ENCODE measurements around the gene FBXO2.
A peak's percentile ranks its signal among the peaks of the same experiment; 100 is the strongest.

The FBXO2 gene

DNA sequence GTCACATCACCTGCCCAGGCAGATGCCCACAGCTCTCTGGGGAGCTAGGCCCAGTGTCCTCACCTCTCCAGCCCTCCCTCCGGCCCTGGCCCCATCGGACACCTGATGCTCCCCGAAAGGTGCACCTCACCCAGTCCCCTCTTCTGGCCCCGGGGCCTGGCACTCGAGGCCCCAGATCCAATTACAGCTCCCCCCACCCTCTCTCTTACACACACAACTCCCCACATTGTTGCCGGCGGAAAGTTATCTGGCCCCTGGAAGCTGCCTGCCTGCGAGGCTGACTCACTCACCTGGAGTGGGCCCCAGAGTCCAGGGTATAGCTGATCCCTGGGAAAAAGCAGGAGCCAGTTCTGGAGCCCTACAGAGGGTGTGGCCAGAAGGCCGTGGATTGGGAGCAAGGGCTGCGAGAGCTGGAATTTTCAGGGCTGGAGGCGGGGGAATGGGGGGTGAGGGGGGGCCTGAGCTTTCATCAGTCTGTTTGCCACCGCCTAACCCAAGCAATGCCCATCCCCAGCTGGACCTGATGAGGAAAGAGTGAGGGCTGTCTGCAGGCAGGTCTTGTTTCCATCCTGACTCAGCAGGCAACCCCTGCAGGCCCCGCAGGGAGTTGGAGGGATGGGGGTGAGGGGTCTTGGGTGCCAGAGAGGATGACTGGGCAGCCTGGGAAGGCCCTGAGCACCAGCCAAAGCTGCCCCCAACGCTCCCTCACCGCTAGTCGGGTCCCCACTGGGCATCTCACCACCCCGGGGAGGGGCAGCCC lies 948 bp downstream of the FBXO2 start:
- no peak for DNase-seq (ENCODE audit: low read depth in 2 of 2)

DNA sequence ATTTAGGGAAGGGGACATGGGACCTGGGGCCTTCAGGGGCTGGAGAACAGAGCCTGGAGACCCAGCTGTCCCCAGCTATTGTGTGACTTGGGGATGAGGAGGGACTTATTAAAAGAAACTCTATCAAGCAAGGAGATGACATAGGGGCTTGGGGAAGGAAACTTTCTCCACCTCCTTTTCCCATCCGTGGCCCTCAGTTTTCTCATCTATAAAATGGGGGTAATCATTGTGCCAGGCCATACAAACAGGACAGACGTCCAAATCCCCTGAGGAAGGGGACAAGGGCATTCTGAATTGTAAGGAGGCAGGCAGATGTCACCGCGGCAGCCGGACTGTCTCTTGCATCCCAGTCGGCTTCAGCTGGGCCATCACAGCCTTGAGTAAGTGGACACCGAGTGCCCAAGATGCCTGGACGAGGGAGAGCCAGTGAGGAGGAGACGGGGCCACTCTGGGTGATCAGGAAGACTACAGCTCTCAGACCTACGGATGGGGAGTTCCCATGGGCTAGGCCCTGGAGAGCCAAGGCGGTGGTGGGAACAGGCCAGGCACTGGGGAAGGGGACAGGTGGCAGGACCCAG lies 1.9 kb downstream of the FBXO2 start:
- no peak for DNase-seq (ENCODE audit: low read depth in 2 of 2)

DNA sequence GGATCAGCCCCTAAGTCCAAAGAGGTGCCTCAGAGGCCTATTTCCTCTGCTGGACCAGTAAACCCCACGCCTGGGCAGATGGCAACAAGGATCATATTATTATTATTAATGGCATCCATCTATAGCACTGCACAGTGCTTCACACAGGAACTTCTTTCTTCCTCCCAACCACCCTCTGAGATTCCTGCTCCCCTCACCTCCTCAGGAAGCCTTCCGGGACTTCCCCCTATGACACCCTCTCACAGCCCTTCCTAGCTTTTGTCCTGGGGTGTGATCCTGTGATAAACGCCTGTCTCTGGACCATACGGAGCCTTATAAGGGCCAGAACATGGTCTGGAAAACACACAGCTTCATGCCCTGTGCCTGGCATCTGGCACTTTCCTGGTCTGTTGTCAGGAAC lies 3.2 kb downstream of the FBXO2 start:
- DNase-seq (ENCODE audit: low read depth in 2 of 2): no peak

DNA sequence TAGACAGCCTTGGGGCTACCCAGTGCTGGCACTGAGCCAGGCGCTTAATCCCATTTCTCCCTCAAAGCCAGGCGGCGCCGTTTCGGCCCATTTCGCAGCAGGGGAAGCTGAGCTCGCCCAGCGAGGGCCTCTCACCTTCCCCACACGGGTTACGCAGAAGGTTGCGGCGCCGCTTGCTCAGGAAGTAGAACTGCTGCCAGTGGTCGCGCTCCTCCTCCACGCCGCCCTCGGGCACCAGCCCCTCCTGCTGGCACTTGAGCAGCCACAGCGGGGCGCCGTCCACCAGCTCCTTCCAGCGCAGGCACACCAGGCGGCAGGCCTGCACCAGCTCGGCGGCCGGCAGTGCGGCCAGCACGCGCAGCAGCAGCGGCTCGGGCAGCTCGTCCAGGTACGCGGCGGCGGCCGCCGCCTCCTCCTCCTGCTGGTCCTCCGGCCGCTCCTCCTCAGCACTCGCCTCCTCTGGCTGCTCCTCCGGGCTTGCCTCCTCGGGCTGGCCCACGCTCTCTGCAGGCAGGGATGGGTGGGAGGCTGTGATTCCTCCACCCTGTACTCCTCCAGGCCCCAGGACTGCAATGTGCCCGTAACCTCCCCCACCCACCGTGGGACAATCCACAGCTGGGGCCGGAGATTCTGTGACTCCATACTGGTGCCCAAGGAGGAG lies 3.8 kb downstream of the FBXO2 start:
- DNase-seq (ENCODE audit: low read depth in 2 of 2): peak; percentile 48 to 71

DNA sequence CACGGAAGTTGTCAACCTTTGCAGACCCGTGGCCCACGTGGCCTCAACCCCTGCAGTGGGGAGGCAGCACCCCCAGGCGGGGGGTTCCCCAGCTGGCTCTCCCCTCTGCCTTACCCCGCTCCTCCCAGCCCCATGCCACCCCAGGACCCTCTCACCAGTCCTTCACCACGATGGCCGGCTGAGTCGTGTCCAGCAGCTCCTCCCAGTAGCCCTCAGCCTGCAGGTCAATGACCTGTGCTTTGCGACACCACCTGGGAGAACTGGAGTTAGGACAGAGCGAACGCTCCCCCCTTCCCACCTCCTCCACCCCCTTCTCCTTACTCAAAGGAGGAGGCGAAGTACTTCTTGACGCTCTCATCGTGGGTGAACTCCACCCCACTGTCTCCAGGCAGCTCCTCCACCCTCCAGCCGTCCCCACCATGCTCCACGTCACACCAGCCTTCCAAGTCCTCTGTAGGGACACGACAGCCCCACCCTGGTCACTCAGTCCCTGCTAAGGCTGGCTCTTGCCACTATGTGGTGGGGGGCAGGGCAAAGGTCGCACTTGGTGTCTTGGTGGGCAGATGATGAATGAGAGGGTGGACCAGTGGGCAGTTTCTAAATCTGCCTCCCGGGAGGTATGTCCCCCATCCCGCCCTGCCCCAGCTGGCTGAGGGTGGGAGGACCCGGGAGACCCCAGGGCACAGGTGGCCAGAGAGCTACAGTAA lies 4.5 kb downstream of the FBXO2 start:
- no peak for DNase-seq (ENCODE audit: low read depth in 2 of 2)

DNA sequence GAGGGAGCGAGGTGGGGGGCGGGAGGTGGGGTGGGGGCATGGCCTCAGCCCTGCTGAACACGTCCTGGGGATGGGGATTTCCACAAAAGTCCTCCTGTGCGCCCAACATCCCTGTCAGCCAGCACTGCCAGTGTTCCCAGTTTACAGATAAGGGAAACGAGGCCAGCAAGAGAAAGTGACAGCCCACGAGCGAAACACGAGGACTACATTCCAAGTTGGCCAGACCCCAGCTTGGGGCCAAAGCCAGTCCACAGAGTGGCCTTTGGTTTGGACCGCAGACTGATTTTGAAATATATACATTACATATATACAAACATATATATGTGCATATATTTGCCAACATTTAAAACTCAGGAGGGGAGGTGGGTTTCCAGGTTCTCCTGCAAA lies 5.0 kb downstream of the FBXO2 start:
- DNase-seq (ENCODE audit: low read depth in 2 of 2): no peak

DNA sequence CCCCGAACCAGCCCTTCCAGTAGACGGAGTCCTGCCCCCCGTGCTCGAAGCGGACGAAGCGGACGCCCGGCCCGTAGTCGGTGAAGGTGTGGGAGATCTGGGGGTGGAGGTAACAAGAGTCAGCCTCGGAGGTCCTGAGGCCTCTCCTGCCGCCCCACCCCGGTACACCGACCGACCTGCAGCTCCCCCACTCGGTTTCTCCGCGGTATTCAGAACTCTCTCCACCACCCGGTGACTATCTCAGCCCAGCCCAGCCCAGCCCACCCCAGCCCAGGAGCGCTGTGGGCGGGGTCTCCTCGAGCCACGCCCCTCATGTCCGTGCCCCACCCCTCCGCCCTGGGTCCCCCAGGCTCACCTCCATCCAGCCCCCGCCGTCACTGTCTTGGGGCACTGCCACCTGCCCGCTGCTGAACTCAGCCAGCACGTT lies 5.5 kb downstream of the FBXO2 start:
- no peak for DNase-seq (ENCODE audit: low read depth in 2 of 2)

DNA sequence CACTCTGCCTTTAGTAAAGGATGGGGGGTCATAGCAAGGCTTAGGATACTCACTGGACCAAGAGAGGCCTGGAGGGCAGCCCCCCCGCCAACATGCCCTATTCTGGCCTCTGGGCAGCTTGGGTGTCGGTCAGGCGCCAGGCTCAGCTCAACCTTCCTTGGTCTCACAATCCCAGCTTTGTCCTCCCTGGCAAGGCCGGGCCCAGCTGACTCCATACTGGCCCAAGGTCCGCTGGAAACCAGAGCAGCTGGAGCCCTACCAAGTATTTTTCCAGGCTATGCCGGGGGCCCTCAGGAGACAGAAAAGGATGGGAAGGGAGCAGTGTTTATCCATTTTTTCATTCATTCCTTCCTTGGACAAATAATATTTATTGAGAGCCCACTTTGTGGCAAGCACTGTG lies 6.2 kb downstream of the FBXO2 start:
- DNase-seq (ENCODE audit: low read depth in 2 of 2): no peak

DNA sequence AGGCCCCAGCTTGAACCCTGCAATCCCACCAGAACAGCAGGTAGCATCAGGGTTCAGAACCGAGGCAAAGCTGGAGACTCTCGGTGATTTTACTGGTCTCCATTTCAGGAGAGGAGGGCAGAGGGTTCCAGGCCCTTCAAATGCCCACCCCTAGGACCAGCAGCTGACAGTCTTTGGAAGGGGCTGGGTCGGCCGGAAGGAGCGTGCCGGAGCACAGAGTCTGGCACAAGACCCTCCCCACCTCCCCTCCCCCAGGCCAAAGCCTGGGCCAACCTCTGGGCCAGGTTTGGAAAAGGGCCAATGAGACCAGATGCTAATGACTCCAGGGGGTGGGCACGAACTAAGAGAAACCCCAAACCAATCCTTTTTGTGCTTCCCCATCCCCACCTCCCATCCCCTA lies 6.9 kb downstream of the FBXO2 start:
- no peak for DNase-seq (ENCODE audit: low read depth in 2 of 2)

DNA sequence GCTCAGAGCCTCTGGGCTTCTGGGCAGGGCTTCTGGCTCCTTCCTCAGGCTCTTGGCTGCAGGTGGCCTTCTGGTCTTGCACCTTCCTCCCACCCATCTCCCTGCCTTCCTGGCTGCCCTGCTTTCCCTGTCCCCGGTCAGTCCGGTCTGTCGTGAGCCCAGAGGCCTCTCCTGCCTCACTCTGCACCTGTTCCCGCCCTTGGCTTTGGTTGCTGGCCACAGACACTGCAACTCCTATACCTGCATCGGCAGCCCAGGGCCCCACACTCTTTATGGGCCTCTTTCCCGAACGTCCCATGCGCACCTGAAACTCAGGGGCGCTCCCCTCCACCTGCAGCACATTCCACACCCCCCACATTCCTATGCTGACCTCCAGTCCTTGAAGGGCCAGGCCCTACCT lies 7.9 kb downstream of the FBXO2 start:
- DNase-seq (ENCODE audit: low read depth in 2 of 2): no peak

DNA sequence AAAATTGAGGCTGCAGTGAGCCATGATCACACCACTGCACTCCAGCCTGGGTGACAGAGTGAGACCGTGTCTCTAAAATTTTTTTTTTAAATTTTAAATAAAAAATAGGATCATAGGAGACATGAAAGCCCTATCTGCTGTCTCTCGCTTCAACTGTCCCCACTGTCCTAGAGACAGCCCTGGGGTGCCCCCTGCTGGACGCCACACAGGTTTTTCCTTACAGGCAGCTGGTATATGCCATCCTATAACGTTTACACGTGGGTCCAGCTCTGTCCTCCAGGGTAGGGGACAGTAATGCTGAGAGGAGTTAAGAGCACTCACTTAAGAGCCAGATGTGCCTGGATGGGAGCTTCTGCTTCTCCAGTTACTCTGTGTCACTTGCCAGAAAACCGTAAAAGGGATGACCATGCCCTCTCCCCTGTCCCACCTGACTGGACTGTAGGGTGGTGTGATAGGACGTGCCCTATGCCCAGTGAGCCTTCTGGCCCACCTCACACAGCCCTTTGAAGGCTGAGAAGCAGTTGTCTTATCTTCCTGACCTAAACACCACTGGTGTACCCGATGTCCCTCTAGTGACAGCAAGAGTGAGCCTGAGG lies 8.5 kb downstream of the FBXO2 start:
- peak; percentile 52 to 85 for DNase-seq (ENCODE audit: low read depth in 2 of 2)

DNA sequence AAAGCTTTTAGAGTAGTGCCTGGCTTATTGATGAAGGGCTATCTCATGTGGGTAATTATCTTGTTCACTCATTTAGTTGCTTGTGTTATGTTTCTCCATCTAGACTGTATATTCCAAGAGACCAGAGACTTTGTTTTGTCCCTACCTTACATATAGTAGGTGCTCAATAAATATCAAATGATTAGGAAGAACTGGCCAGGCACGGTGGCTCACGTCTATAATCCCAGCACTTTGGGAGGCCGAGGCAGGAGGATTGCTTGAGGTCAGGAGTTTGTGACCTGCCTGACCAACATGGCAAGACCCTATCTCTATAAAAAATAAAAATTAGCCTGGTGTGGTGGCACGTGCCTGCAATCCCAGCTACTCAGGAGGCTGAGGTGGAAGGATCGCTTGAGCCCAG lies 9.0 kb downstream of the FBXO2 start:
- no peak for DNase-seq (ENCODE audit: low read depth in 2 of 2)

DNA sequence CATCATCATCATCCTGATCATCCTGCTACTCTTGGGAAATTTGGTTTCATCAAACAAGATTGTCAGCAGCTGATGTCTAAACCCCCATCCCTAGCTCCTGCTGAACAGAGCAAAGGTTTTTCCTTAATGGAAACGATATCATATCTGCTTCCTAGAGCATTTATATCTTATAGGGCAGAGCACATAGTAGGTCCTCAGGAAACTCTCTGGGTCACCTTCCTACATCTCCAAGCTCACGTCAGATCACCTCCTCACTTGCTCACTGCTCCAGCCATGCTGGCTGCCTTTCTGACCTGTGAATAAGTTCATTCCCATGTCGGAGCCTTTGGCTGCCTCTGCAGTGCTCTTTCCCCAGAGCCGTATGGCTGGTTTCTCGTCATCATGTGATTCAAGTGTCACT lies 10.4 kb downstream of the FBXO2 start:
- no peak for DNase-seq (ENCODE audit: low read depth in 2 of 2)

DNA sequence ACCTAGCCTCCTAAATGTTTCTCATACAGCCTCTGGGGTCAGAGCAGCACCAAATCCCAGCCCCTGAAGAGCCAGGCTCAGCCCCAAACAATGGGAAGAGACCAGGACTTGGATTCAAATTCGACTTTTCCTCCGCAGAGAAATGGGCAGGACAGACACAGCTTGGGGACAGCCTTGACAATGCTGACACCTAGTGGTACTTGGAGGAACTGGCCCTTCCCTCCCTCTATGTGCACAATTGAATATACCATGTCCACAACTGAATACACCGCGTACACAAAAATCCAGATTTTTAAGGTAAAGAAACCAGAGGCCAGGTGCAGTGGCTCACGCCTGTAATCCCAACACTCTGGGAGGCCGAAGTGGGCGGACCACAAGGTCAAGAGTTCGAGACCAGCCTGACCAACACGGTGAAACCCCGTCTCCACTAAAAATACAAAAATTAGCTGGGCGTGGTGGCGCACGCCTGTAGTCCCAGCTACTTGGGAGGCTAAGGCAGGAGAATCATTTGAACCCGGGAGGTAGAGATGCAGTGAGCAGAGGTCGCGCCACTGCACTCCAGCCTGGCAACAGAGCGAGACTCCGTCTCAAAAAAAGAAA lies 11.7 kb downstream of the FBXO2 start:
- DNase-seq (ENCODE audit: low read depth in 2 of 2): peak; percentile 46 to 67

DNA sequence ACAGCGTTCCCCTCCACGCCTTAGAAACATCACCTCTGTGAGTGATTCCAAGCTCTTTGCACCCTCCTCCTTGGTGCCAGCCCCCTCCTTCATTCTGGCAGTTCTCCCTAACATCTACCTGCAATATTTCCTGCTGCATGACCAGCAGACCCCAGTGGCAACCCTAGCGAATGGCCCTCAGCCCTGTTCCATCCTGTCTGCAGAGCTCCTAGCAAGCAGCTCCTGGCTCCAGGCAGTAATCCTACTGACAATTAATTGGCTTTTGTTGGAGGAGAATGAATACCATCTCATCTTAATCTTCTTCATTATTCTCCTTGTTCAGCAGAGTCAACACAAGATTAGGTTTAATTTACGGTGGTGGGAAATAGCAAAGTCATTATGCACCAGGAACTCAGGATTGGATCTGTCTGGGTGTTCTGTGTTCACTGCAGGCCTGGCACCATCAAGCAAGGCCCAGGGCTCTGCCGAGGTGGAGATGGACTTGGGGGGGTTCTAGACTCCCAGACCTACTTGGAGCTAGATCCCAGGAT lies 12.4 kb downstream of the FBXO2 start:
- no peak for DNase-seq (ENCODE audit: low read depth in 2 of 2)

DNA sequence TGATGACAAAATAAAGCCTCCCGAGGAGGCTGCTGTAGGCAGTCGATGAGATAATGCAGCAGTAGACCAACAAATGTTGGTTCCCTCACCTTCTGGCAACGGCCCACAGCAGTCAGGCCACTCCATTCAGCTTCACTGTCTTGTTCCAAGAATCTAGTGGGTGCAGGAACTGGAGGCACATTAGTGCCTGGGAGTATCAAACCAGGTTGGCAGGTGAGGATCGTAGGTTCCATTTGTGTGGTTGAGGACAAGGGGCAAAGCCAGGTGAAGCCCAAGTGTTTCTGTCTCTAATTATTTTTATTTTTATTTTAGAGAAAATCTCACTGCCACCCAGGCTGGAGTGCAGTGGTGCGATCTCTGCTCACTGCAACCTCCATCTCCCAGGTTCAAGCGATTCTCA lies 13.3 kb downstream of the FBXO2 start:
- no peak for DNase-seq (ENCODE audit: low read depth in 2 of 2)

DNA sequence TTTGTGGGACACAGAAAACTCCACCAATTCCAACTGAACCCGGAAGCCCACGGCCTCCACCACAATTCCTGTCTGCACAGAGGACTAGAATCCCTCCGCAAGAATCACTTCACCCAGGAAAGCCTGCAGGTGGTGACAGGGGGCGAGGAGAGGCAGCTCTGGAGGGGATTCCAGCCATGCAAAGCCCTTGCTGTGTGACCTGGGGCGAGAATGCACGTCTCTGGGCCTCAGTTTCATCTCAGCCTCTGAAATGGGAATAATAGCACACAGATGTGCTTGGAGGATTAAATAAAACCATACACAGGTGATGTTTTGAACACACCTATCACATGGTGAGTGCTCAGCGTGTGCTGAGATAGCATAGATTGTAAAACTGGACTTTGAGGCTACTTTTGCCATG lies 14.1 kb downstream of the FBXO2 start:
- no peak for DNase-seq (ENCODE audit: low read depth in 2 of 2)

DNA sequence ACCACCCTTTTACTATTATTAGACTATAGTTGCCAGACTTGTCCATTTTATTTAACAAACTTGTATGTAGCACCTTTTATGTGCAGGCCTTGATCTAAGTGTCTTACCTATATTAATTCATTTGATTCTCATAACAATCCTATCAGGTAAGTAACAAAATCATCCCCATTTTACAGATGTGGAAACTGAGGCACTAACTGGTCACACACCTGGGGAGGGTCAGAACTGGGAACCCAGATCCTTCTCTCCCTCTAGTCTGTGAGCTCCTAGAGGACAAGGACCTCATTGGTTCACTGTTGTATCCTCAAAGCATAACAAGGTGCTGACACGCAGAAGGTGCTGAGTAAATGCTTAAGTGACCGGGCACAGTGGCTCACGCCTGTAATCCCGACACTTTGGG lies 14.9 kb downstream of the FBXO2 start:
- no peak for DNase-seq (ENCODE audit: low read depth in 2 of 2)

DNA sequence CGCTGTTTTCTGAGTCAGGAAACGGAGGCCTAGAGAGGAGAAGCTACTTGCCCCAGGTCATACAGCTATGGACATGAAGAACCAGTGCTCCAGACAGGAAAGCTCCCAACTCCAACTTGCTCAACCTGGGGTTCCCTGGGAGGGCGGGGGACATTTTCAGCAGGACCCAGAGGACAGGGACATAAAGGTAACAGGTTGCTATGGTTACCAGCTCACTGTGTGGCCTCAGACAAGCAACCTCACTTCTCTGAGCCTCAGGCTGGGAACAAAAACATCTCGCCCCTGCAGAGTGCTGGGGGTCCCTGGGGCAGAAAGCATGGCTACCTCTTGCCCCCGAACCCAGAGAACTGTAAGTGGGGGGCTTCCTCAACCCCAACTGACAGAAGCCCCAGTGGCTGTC lies 16.1 kb downstream of the FBXO2 start:
- DNase-seq (ENCODE audit: low read depth in 2 of 2): no peak

DNA sequence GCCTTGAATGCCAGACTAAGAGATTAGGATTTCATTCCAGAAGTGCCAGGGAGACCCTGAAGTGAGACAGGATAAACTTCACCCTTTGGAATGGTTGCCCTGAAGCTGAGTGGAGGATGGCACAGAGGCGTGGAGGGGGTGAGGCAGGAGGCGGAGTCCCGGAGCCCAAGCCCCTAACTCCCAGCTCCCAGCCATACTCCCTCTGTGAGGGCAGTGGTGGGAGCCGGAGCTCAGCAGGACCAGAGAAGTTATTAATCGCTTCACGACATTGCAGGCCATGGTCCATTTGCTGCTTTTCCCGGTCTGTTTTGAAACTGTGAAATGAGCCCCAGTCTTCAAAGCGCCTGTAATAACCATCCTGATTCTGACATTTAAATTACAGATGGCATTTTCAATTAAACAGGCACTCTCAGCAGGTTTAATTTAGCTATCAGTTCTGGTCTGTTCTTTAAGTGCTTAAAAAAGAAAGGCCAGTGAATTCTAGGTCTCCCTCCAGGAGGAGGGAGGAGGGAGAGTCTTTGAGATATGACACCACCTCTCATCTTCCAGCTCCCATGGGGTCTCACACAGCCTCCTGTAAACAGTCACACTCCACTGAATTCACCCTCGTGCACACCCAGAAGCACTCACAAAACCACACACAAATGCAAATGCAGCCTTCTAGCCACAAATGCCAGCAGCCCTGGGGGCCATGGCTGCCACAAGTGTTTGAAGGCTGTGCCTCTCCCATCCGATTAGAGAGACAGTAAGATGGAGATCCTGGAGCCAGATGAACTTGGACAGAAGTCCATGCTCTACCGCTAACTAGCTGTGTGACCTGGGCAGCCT lies 19.6 kb downstream of the FBXO2 start:
- DNase-seq (ENCODE audit: low read depth in 2 of 2): no peak
